Keratinocyte (primary cell): ENCODE results near the gene UCHL1. TPM values are rescaled to one million over a fixed set of nuclear protein-coding genes. Genes with fewer than 3 reads are reported as not detected.

Experiments
- polyA plus RNA-seq, 5 experiments: library from polyadenylated mRNA; depleted of rRNA in 3 of 5; stranded (reverse) in 3 of 5; stranded (forward) in 1 of 5; unstranded in 1 of 5; fragments of >200 nt; gene quantifications; 1 replicate in 1 of 5; 2 replicates in 3 of 5; 3 replicates in 1 of 5; pipeline versions ENCODE4 v1.2.1 to v1.2.3, GENCODE V29; 2011 to 2012; ENCODE audit warnings: missing spikeins in 2 of 5, low read depth in 1 of 5, low replicate concordance in 1 of 5
- small RNA-seq, 3 experiments: library from RNA; depleted of rRNA; stranded (forward); fragments of <200 nt; gene quantifications; one replicate each; pipeline ENCODE3, GENCODE V24; 2012; ENCODE audit warnings: low read depth in 3 of 3, low replicate concordance in 1 of 3; ENCODE audit not compliant: insufficient read length in 3 of 3

The UCHL1 gene
- polyA plus RNA-seq, 1 donor (not counting 4 experiments of a cell fraction or from before 2014, with no cell fraction given), result 3.0 TPM

Small RNA genes lying within 50 kb of the gene (small RNA-seq; reads per million reads assigned to genes)
- 0 reads per million in 3 experiments for gene RF00019

Other genes with a start within 250 kb of the UCHL1 start
- 47.0 to 68.3 TPM (median 57.3 TPM) in 3 replicates for gene APBB2, start 42.4 kb upstream of the UCHL1 start, polyA plus RNA-seq